Right forelimb (tissue), 1 donor: Measurements from ENCODE around the gene SLC7A5.
"Not testable (repeated sequence)": the region's sequence is repeated elsewhere in the genome, so short reads cannot be mapped to it uniquely, and the experiment has no call there.

Experiments
- DNase-seq: peaks from one replicate; pipeline ENCODE4 v3.0.0-alpha.2; 2018

SLC7A5 gene

DNA sequence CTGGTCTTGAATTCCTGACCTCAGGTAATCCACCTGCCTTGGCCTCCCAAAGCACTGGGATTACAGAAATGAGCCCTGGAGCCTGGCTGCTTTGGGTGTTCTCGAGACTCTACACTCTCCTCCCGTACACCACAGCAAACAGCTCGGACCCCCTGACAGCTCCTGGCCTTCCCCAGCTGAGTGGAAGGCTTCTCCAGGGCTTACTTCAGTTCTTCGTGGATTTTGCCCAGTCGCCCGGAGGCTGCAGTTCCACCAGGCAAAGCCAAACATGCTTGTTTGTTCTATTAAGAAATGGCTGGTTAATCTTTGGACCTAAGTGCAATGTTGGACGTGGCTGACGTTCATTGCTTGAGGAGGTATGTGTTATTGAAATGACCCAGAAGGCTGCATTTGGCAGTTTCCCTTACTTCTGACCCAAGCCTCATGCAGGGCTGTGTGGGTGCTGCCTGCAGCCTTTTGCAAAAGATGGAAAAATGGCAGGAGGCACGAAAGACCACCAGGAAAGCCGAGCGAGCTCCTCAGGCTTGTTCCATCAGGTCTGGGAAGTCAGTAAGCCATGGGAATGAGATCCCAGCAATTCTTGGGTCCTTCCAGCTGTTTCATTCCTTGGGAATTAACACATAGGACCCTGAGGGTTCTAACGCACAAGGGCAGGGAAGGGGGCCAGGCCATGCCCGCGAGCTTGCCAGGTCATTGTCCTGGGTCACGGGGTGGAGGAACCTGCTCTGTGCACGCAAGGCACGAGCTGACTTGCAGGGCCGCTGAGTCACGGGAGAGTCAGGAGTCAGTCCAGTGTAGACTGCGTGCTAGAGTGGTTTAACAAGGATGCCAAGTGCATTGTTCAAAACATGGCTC lies 79.6 kb downstream of the SLC7A5 start:
- DNase-seq = no peak

DNA sequence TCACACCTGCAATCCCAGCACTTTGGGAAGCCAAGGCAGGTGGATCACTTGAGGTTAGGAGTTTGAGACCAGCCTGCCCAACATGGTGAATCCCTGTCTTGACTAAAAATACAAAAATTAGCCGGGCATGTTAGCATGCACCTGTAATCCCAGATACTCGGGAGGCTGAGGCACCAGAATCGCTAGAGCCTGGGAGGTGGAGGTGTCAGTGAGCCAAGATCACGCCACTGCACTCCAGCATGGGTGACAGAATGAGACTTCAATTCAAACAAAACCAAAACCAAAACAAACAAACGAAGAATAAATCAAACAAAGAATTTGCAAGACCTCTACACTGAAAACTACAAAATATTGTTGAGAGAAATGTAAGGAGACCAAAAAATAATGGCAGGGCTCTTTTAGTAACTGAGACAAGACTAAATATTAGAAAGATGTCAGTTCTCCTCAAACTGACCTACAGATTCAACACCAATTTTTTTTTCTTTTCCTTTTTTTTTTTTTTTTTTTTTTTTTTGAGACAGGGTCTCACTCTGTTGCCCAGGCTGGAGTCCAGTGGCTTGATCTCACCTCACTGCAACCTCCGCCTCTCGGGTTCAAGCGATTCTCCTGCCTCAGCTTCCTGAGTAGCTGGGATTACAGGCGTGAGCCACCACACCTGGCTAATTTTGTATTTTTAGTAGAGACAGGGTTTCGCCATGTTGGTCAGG lies 80.4 kb downstream of the SLC7A5 start:
- not testable (repeated sequence) for DNase-seq

DNA sequence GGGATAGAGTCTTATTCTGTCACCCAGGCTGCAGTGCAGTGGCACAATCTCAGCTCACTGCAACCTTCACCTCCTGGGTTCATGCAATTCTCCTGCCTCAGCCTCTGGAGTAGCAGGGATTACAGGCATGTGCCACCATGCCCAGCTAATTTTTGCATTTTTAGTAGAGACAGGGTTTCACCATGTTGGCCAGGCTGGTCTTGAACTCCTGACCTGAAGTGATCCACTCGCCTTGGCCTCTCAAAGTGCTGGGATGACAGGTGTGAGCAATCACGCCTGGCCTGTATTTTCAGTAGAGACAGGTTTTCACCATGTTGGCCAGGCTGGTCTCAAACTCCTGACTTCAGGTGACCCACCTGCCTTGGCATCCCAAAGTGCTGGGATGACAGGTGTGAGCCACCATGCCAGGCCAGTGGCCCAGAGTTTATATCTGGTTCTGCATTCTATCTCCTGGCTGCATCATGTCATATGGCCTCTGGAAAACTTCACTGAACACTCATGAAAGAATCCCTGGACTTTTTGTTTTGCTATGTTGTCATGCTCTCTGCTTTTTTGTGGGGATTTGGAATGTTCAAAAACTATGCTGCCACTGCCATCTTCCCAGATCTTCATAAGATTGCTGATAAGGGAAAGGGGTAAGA lies 81.7 kb downstream of the SLC7A5 start:
- DNase-seq = not testable (repeated sequence)

DNA sequence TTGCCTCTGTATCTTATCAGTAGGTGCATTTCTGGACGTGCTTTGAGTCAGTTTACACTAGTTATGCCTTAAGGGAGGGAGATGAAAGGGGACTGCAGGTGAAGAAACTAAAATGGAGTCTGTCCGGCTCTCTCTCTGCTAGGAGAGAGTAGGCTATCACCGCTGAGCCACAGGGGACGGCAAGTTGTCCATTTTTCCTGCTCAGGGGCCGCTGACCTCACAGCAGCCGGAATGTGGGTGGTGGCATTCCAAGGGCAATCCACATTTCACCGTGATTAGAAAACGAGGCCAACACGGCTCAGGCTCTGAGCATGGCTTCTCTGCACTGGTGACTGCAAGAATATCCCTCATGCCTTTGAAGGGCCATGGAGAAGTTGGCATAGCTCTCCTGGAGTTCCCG lies 84.5 kb downstream of the SLC7A5 start:
- no peak for DNase-seq

DNA sequence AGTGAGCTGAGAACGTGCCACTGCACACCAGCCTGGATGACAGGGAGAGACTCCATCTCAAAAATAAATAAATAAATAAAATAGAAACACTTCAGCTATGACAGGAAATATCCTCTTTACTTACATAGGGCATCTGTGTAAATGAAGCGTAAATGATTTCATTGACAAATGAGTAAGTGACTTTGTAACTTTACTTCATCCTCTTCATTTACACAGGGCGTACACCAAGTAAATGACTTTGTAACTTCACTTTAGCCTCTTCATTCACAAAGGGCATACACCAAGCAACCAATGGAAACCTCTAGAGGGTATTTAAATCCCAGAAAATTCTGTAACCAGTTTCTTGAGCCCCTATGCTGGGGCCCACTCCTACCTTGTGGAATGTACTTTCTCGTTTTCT lies 87.3 kb downstream of the SLC7A5 start:
- DNase-seq = no peak

DNA sequence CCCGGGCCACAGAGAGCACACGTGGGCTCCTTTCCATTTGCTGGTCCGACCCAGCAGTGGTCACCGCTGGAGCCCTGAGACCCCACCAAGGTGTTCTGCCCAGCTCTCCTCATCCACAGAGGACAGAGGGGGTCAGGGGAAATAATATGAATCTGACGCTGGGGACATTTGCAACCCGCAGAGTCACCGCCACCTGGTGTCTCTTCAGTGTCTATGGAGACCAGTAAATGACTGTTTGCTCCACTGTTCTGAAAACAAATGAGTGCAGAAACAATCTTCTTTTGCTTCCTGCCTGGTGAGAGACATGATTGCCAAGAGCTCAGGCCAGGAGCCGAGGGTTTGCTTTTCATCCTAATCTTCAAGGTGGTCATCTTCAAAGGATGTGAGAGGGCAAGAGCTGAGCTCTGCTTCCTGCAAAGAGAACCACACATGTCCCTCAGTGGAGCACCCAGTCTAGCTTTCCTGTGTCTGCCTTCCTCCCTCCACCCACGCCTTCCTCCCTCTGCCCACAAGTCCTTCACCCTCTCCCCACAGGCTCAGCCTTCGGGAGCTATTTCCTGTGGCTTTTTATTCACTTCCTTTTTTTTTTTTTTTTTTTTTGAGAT lies 88.8 kb downstream of the SLC7A5 start:
- DNase-seq = no peak
